ENCODE measurements around the gene EXOSC7.
A peak's percentile ranks its signal among the peaks of the same experiment; 100 is the strongest.
"Not testable (repeated sequence)": the region's sequence is repeated elsewhere in the genome, so short reads cannot be mapped to it uniquely, and the experiment has no call there.

The EXOSC7 gene

DNA sequence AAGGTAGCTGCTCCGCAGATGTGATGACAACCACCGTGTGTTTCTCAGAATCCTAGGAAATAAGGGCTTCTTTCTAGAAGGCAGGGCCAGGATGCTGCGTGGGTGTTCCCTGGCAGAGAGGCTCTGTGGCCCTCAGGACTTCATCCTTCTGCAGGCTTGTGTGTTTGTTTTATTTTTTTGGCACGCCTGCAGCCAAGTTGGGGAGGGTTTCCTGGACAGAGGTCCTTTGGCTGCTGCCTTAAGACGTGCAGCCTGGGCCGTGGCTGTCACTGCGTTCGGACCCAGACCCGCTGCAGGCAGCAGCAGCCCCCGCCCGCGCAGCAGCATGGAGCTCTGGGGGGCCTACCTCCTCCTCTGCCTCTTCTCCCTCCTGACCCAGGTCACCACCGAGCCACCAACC, 50.0 kb downstream of the EXOSC7 start, which contains the start of gene CLEC3B:
CLEC3B (plus strand) TSS at position 266 of the 400 bp plus-strand sequence; CDS start at position 326, 60 bp downstream.
- FAIRE-seq: no peak

DNA sequence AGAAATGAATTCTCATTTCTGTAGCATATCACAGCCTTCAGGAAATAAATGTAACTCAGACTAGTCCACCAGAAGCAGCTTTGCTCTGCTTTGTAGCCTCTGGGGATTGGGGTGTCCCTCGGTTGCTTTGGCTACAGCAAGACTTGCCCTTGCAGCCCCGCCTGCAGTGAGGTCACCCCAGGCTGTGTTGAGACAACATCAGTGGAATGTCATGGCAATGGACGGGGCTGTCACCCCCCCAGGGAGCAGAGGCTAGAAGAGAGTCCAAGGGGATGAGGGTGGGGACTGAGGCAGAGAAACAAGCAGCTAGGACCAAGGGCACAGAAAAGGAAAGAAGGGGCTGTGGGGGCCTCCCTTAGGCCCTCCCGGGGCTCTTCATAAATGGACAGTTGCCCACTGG, 50.9 kb downstream of the EXOSC7 start:
- no peak for FAIRE-seq

DNA sequence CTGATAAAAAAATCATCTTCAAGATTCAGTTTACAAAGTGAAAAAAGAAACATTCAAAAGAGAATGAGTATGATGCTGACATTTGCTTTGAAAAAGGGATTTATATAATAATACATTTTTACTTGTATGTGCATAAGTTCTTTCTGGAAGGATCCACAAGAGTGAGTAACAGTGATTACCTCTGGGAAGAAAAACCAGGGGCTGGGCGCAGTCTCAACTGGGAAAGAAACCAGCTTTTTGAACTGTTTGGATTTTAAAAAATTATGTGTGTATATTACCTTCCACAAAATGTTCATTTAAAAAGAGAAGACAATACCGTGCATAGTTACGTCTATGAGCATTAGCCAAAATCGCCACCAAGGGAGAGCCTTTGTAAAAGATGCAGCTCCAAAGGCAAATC, 51.4 kb downstream of the EXOSC7 start:
- no peak for FAIRE-seq

DNA sequence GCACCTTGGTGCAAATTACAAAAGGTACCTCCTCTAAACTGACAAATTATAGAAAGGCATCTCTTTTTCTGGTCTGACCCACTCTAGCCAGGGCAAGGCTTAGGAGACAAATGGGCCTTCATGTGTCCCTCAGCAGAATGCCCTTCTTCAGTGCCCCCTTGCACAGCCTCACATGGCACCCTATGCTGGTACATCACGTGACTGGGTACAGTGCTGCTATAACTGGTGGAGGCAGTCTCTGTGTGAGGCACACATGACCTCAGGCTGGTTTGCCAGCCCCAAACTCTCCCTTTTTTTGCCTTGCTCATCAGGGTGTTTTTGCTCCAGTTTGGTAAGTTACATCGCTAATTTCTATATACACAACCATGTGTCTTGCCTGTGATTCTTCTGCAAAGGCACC, 53.2 kb downstream of the EXOSC7 start:
- no peak for FAIRE-seq

DNA sequence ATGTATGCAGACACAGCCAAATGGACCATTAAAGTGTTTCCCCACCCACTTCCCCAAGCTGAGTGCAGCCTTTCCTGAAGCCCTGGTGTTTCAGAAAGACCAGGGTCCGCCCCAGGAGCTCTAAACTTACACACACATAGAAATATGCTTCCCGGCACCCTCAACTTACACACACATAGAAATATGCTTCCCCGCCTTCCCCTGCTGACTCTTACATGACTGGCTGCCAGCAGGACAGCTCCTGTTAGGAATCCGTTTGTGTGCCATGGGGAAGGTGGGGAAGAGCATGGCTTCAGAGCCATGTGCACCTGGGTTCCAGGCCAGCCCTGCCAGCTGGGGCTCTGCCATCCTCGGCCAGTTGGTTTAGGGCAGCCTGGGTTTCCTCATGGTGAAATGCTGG, 53.6 kb downstream of the EXOSC7 start:
- FAIRE-seq: no peak

DNA sequence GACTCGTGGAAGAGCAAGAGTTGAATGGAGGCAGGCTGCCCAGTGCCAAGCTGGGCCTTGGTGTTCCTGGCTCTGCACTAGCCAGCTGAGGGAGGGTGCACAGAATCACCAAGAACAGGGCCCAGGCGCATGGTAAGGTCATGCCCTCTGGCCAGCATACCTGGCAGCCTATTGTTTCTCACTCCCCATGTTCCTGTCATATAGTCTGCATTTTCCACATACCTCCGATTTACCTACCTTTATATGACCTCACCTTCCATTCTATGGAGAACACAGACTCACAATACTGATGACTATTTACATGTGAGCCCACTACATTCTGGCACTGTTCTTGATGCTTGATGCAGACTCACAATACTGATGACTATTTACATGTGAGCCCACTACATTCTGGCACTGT, 55.5 kb downstream of the EXOSC7 start:
- no peak for FAIRE-seq

DNA sequence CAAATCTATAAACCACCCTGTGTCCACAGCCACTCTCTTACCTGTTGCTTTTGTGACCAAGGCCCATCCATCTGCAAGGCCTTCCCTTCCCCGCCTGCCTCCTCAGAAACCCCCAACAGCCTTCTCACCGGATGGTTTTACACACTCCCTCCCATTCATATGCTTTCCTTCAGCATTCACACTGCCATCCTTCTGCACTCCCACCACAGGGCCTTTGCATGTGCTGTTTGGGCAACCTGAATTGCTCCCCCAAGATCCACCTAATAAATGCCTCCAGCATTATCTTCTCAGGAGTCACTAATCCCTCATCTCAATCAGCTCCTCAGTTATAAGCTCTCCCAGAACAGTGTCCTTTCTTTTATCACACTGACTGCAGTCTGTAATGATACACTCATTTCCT, 56.1 kb downstream of the EXOSC7 start:
- FAIRE-seq: no peak

DNA sequence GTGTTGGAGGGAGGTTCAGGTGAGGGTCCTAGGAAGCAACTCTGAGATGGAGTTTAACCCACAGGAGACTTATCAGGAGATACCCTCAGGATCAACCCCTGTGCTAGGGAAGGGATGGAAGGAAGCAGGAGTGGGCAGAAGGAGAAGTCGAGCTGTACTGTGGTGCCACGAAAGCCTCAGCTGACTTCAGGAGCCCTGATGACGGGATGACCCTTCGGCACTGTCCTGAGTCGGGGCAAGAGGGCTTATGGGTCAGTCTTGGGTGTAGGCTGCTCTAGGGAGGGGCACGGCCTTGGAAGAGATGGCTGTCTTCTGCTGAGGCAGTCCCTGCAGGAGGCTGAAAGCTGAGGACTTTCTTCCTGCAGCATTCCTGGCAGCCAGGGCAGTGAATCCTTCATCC, 57.7 kb downstream of the EXOSC7 start:
- no peak for FAIRE-seq

DNA sequence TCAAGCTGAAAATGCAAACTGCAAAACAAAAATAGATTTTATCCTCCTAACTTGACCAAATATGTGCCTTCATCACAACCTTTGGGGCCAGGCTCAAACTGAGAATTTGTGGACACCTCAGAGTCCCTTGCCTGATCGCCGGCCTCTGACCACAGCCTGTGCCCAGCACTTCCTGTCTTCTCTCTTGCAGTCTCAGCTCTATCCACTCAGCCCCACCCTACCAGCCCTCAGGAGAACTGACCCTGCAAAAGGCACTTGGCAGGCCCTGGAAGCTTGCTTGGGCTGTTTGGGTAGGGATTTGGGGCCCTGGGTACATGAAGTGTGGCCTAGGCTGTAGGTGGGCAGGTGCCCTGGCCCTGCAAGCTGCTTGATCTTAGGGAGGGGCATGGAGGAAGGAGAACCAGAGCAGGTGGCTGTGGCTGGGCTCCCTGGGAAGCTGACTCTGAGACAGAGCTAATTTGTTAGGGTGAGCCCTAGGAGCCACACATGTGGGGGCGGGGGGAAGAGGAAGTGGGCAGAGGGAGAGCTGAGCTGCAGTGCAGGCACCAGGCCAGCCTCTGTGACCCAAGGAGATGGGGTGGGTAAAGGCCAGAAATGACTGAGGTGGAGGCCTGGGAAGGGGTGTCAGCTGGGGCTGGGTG, 58.7 kb downstream of the EXOSC7 start:
- FAIRE-seq: no peak

DNA sequence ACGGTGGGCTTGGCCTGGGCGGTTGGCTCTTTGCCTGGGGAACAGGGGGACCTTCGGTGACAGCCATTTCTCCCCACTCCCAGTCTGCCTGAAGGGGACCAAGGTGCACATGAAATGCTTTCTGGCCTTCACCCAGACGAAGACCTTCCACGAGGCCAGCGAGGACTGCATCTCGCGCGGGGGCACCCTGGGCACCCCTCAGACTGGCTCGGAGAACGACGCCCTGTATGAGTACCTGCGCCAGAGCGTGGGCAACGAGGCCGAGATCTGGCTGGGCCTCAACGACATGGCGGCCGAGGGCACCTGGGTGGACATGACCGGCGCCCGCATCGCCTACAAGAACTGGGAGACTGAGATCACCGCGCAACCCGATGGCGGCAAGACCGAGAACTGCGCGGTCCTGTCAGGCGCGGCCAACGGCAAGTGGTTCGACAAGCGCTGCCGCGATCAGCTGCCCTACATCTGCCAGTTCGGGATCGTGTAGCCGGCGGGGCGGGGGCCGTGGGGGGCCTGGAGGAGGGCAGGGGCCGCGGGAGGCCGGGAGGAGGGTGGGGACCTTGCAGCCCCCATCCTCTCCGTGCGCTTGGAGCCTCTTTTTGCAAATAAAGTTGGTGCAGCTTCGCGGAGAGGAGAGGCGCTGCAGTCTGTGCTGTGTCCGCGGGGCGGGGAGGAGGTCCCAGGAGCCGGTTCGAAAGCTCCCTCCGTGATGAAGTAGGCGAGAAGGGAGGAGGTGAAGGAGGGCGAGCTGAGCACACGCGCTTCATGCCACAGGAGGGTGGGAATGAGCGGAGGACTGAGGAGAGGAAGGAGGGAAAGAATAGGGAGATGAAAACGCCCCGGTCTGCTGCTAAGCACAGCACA, 59.6 kb downstream of the EXOSC7 start:
- FAIRE-seq: no peak

DNA sequence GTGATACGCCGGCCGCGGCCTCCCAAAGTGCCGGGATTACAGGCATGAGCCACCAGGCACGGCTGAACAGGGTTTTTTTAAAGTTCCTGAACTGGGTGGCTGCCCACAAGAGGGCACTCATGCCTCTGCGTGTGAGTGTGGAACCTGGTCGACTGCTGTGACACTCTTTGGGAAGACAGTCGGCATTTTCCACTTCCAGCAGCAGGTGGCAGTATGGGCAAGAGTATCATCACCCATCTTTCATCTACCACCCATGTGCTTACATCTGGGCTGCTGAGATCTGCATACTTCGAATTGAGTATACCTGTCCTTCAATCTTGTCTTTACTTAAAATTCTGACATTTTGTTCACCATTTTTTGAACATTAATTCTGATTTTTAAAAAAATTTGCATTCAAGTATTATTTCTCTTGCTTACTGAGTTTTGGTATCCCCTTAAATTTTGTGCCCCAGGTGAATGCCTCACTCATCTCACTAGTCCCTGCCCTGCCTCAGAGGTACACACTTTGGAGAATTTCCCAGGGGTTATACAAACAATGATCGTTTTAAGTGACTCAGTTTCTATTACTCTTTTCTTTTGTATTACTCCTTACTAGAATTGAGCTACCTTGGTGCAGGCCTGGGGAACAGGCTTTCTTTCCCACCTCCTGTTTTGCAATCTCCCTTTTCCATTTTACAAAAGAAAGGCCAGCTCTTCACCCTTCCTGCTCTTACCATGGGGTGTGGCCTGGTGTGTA, 61.8 kb downstream of the EXOSC7 start:
- FAIRE-seq: peak; percentile 96

DNA sequence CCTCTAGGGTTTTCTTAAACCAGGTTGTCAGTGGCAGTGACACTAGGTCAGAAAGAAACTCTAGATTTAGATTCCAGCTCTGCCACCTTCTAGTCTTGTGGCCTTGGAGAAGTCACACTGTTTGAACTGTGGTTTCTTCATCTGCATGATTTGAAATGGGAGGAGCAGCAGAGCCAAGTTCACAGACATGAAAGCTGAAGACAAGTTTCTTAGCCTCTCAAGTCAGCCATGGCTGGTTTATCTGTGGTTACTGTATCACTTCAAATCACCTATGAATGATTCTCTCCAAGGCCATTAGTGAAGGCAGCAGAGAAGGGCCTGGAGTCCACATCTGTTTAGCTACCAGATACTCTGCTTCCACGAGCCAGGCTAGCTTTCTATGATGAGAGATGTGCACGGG, 65.6 kb downstream of the EXOSC7 start:
- FAIRE-seq: no peak

DNA sequence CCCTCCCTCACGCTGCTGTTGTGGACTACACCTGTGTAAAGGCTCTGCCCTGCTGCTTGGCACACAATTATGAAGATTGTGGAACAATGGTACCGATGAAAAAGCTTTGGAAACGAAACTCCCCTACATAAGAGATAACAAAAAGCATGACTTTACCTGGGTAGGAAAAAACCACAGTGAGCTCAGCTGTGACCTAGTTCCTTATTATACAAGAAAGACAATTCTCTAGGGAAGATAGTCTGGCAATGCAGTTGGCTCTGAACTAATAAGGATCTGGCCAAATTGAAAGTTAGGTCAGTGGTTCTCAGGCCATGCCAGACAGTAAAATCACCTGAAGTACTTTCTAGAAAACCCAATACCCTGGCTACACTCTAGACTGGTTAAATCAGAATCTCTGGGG, 66.1 kb downstream of the EXOSC7 start:
- no peak for FAIRE-seq

DNA sequence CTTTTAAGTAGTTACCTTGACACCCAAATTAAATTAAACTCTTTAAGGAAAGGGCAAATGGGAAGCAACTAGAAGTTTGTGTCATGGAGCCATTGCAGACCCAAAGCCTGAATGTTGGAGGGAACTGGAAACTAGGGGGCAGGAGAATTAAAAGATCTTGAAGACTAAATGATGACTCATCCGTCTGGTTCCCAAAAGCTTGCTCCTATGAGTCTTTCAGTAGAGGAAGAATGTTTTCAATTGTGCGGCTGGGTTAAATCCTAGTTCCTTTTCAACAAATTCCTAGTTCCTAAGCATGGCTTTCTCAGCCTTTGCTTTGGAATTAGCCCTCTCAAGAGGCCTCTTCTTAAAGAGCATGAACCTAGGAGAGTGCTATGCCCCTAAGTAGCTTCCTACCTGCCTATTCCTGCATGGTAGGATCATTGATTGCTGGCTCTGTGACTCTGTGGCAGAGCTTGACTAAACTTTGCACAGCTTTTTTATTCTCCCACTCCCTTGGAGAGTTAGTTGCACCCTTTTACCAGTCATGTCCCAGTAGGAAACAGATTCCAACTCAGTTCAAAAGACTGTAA, 67.8 kb downstream of the EXOSC7 start:
- no peak for FAIRE-seq

DNA sequence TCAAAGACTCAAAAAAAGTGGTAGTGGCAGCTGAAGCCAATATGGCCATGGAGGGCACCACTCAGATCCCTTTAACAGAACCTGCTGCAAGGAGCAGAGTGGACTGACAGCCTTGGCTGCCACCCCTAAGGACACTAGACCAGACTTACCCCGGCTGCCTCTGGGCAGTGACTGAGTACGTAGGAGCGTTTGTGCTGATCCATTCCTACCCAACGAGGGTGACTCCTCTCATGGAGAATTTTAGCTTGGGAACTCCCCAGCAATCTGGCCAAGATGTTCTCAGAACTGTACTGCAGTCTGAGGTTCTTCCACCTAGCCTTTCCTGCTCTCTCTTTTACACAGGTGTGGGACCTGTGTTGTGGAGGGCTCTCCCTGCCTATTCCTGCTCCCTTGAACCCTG, 72.2 kb downstream of the EXOSC7 start:
- FAIRE-seq: no peak

DNA sequence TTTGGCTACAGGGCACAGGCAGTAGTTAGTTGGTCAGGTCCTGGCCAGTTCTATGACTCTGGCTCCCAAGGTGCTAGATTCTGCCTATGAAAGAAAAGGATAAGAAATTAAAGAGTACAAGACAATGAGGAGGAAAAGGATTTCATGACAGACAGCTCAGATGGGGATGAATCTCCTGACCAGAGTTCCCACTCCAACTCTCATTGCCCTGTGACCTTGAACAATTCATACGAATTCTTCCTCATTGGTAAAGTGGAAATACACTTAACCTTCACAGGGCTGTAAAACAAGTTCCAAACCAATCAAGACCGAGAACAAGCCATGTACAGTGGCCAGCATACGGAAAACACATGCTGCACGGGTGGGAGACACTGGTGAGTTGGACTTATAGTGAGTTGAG, 73.8 kb downstream of the EXOSC7 start:
- FAIRE-seq: no peak

DNA sequence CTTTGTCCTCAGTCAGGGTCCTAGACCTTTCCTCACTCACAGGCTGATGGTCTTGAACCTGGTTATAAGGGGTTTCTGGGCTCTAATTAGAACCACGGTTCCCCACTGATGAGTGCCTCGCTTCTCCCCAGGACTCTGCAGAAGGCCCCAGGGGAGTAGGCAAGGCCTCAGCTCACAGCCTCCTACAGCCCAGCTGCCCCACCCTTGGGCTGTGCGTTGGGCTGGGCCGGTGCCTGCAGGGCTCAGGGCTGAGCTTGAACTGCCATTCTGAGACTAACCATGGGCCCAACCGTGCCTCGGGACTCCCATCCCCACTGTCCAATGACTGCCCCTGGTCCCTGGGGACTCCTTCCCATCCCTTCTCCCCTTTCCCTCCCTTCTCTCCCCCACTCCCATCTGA, 75.6 kb downstream of the EXOSC7 start:
- FAIRE-seq: no peak

DNA sequence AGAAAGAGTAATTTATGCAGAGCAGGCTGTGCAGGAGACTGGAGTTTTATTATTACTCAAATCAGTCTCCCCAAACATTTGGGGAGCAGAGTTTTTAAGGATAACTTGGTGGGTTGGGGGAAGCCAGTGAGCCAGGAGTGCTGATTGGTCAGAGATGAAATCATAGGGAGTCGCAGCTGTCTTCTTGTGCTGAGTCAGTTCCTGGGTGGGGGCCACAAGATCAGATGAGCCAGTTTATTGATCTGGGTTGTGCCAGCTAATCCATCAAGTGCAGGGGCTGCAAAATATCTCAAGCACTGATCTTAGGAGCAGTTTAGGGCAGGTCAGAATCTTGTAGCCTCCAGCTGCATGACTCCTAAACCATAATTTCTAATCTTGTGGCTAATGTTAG, 77.8 kb downstream of the EXOSC7 start:
- FAIRE-seq: not testable (repeated sequence)

DNA sequence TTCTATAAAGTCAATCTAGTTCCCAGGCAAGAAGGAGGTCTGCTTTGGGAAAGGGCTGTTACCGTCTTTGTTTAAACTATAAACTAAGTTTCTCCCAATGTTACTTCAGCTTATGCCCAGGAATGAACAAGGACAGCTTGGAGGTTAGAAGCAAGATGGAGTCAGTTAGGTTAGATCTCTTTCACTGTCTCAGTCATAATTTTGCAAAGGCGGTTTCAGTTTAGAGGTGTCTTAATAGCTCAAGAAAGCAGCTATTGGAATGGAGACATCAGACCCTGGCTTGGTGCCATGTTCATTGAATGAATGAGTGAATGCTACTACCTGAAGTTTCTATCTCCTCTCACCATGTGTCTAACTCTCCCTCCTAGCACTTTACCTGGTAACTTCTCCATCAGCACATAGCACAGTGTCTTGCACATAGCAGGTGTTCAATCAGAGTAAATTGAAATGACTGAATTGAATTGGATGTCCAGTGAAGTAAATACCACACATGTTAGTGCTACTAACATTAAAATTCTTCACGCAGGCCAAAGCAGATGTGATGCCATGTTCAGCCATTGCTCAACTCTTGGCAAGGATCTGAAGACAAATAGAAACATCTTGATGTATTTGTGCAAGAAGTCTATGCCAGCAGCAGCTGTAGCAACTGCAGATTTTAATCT, 78.3 kb downstream of the EXOSC7 start:
- FAIRE-seq: no peak

DNA sequence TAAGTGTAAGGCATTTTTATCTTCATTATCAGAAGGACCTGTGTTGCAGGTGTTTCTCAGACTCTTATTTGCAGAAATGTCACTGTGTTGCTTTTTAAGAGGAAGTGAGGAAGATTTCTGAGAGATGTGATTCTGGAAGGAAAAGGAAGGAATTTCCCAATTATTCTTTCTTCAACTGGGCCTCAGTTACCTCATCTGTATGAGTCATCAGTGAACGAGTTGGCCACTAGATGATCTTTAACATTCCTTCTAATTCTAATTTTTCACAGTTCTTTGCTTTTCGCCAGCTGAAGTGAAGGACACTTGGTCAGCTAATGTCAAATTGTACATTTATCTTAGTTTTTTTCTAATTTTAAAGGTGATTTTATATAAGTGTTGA, 79.0 kb downstream of the EXOSC7 start:
- FAIRE-seq: peak; percentile 47

DNA sequence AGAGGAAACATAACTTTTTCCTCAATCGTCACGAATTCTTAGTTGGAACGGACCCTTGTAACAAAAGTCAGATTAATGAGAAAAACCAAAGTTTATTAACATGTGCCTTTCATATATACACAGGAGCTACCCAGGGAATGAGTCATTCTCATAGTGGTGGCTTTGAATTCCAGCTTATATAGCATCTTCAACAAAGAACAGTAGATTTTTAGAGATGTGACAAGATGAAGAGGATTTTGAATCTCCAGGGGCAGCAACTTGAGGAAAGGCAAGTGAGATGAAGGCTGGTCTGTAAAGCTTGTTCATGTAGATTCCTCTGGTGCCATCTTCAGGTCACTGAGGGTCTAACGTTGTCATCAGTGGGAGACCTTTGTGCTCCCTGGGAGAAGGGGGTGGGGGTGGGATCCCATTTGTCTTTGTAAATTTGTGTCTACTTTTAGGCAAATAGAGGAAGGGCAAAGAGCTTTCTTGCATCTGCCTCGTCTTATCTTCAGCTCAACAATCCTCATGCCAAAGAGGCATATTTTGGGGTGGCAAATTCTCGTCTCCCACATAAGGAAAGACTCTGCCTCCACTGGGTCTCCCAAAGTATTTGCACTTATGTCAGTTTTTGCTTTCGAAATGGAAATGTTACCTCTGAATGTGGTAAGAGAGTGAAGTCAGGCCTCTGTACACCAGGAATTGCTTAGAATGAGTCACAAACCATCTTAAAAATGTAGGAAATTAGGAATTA, 79.5 kb downstream of the EXOSC7 start:
- FAIRE-seq: no peak

DNA sequence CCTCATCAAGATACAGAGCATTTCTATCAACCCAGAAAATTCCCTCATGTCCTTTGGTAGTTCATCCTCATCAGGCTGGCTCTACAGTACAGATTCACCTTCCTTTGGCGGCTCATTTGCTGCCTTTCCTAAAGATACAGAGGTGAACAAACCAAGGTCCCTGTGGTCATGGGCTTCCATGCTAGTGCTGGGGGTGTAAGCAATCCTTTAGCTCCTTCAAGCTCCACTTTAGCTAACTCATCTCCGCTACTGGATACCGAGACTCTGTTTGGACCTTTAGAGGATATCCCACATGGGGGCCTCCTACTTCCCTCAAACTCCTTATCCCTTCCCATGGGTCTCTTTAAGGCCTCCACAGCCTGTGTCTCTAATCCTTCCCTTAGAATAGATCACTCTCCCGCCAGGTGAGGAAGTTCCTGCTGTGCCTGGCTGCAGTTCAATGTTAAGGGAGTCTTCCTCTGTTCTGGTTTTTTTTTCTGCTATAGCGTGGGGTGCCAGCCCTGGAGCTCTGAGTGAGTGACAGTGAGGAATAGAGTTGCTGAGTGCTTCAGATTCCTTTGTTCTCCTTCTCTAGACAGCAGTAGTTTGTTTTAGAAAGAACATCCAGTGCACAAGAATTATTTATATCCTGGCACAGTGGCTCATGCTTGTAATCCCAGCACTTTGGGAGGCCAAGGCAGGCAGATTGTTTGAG, 80.7 kb downstream of the EXOSC7 start:
- FAIRE-seq: no peak

All from islet of Langerhans (tissue), 1 donor.